HEK293 (cell line): ENCODE measurements around the gene SMARCA1.

Experiments used
- ZBTB8A ChIP-seq: fragments of 450-650 bp; formaldehyde crosslinking; IDR thresholded peaks from 2 replicates; pipeline ENCODE4 v1.5.1; 2016; ENCODE audit warnings: missing biosample characterization, missing genetic modification characterization
- TF ChIP-seq, protein P1 (sequence below): fragments of 450-650 bp; formaldehyde crosslinking; IDR thresholded peaks from 2 replicates; pipeline ENCODE4 v1.5.1; 2016; ENCODE audit warnings: missing biosample characterization, missing genetic modification characterization

DNA sequence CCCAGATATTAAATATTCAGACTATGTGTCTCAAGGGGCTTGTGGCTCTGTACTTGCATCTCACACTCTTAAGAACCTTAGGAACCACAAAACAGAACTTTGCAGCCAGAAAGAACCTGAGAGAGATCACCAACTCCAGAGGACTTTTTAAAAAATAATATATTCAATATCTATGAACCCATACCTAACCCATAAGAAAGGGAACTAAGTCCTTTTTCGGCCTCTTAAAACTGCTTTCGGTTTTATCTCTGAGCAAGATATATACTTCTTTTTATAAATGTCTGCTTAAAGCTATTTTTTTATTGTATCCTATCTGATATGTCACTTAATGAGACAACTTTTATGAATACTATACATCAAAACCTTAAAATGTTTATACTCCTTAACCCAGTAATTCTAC lies 10.9 kb downstream of the SMARCA1 start:
- no peak for TF ChIP-seq ZBTB8A (tag by site-specific recombination)
- TF ChIP-seq, protein P1, sequence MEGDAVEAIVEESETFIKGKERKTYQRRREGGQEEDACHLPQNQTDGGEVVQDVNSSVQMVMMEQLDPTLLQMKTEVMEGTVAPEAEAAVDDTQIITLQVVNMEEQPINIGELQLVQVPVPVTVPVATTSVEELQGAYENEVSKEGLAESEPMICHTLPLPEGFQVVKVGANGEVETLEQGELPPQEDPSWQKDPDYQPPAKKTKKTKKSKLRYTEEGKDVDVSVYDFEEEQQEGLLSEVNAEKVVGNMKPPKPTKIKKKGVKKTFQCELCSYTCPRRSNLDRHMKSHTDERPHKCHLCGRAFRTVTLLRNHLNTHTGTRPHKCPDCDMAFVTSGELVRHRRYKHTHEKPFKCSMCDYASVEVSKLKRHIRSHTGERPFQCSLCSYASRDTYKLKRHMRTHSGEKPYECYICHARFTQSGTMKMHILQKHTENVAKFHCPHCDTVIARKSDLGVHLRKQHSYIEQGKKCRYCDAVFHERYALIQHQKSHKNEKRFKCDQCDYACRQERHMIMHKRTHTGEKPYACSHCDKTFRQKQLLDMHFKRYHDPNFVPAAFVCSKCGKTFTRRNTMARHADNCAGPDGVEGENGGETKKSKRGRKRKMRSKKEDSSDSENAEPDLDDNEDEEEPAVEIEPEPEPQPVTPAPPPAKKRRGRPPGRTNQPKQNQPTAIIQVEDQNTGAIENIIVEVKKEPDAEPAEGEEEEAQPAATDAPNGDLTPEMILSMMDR (tag by site-specific recombination), result no peak
